GM19328 (cell line): Measurements from ENCODE around the gene ACTR3C.

Experiments used
- ATAC-seq: cut with Tn5 transposase; IDR thresholded peaks from one replicate; pipeline ENCODE4 v1.9.1; 2021; ENCODE audit warnings: mild to moderate bottlenecking, moderate library complexity; ENCODE audit not compliant: unreplicated experiment

The ACTR3C gene

GRCh38 chr7:150359622-150360362, 36.4 kb upstream of the ACTR3C start:
- no peak for ATAC-seq

GRCh38 chr7:150358988-150359621, 35.8 kb upstream of the ACTR3C start:
- no peak for ATAC-seq

GRCh38 chr7:150358433-150358832, 35.1 kb upstream of the ACTR3C start:
- ATAC-seq: no peak

GRCh38 chr7:150357771-150358427, 34.6 kb upstream of the ACTR3C start:
- no peak for ATAC-seq

- ATAC-seq: no peak
Observed at GRCh38 chr7:150357270-150357669, 33.9 kb upstream of the ACTR3C start.

GRCh38 chr7:150356265-150356897, 33.0 kb upstream of the ACTR3C start:
- ATAC-seq: no peak

GRCh38 chr7:150355666-150356059, 32.3 kb upstream of the ACTR3C start:
- no peak for ATAC-seq

- ATAC-seq: no peak
Observed at GRCh38 chr7:150351587-150352194, 28.3 kb upstream of the ACTR3C start.

- no peak for ATAC-seq
Observed at GRCh38 chr7:150346922-150347321, 23.6 kb upstream of the ACTR3C start.

GRCh38 chr7:150345012-150345411, 21.7 kb upstream of the ACTR3C start:
- ATAC-seq: no peak

- ATAC-seq: no peak
Observed at GRCh38 chr7:150344299-150344698, 21.0 kb upstream of the ACTR3C start.

- ATAC-seq: no peak
Observed at GRCh38 chr7:150343225-150343624, 19.9 kb upstream of the ACTR3C start.

GRCh38 chr7:150342121-150342408, 18.7 kb upstream of the ACTR3C start:
- no peak for ATAC-seq

GRCh38 chr7:150341263-150342120, 18.1 kb upstream of the ACTR3C start, which contains the start of gene RARRES2:
Gene RARRES2, minus strand, starts transcription at chr7:150341629. Its CDS starts 1,020 bp downstream, at chr7:150340609.
- no peak for ATAC-seq

GRCh38 chr7:150340875-150341262, 17.5 kb upstream of the ACTR3C start:
- ATAC-seq: no peak

- no peak for ATAC-seq
Observed at GRCh38 chr7:150340024-150340749, 16.8 kb upstream of the ACTR3C start.

- no peak for ATAC-seq
Observed at GRCh38 chr7:150339409-150339809, 16.1 kb upstream of the ACTR3C start.

GRCh38 chr7:150338166-150338829, 15.0 kb upstream of the ACTR3C start:
- ATAC-seq: no peak

GRCh38 chr7:150337659-150338081, 14.3 kb upstream of the ACTR3C start:
- ATAC-seq: no peak
